Neuronal stem cell (in vitro differentiated cells): ENCODE results near the gene STIP1.

ENCODE experiments used
- DNase-seq: peaks from one replicate; pipeline ENCODE4 v3.0.0-alpha.2; 2013; ENCODE audit warnings: low spot score
- H2AFZ ChIP-seq: one replicate; pipeline ENCODE4 v1.6.1; 2013; ENCODE audit warnings: mild to moderate bottlenecking, low read length, inconsistent platforms
- H2AK5ac ChIP-seq: 2 replicates; pipeline ENCODE4 v1.6.1; 2013; ENCODE audit warnings: low read depth, mild to moderate bottlenecking, inconsistent platforms, low read length, moderate library complexity, mixed read lengths
- H2BK120ac ChIP-seq: 2 replicates; pipeline ENCODE4 v1.6.1; 2013; ENCODE audit warnings: low read depth, mild to moderate bottlenecking, inconsistent platforms, low read length, moderate library complexity, mixed read lengths
- H2BK12ac ChIP-seq: one replicate; pipeline ENCODE4 v1.6.1; 2013; ENCODE audit warnings: low read length, inconsistent platforms
- H2BK15ac ChIP-seq: 2 replicates; pipeline ENCODE4 v1.6.1; 2013; ENCODE audit warnings: mild to moderate bottlenecking, low read length, inconsistent platforms, mixed read lengths
- H2BK5ac ChIP-seq: one replicate; pipeline ENCODE4 v1.6.1; 2013; ENCODE audit warnings: inconsistent platforms, mild to moderate bottlenecking, low read length, moderate library complexity
- H3K14ac ChIP-seq: one replicate; pipeline ENCODE4 v1.6.1; 2013; ENCODE audit warnings: low read length, inconsistent platforms
- H3K18ac ChIP-seq: 2 replicates; pipeline ENCODE4 v1.6.1; 2013; ENCODE audit warnings: low read length, inconsistent platforms
- H3K23ac ChIP-seq: 2 replicates; pipeline ENCODE4 v1.6.1; 2013; ENCODE audit warnings: low read depth, mild to moderate bottlenecking, mixed read lengths, low read length, inconsistent platforms; ENCODE audit not compliant: poor library complexity
- H3K27ac ChIP-seq: replicated peaks from 3 replicates; pipeline ENCODE4 v1.5.1; 2013; ENCODE audit warnings: low read length, inconsistent platforms
- H3K27me3 ChIP-seq, 3 experiments: 2 replicates each; pipeline ENCODE4 v1.6.1; 2013; ENCODE audit warnings: low read length in 3 of 3, mild to moderate bottlenecking in 2 of 3, inconsistent platforms in 1 of 3, low read depth in 1 of 3, mixed read lengths in 1 of 3, moderate library complexity in 1 of 3; ENCODE audit not compliant: control insufficient read depth in 3 of 3, insufficient read depth in 3 of 3
- H3K36me3 ChIP-seq, 2 donors: replicated peaks in 1 of 2; 2 replicates each; pipeline ENCODE4 v1.6.1; 2013; ENCODE audit warnings: low read length in 2 of 2; ENCODE audit not compliant: control insufficient read depth in 2 of 2, insufficient read depth in 2 of 2
- H3K4ac ChIP-seq: 2 replicates; pipeline ENCODE4 v1.6.1; 2013; ENCODE audit warnings: inconsistent platforms, mild to moderate bottlenecking, low read length, moderate library complexity
- H3K4me1 ChIP-seq, 2 donors: 1 replicate in 1 of 2; 2 replicates in 1 of 2; pipeline ENCODE4 v1.6.1; 2013; ENCODE audit warnings: low read length in 2 of 2, low read depth in 1 of 2; ENCODE audit not compliant: control insufficient read depth in 2 of 2, insufficient read depth in 1 of 2
- H3K4me2 ChIP-seq: one replicate; pipeline ENCODE4 v1.6.1; 2013; ENCODE audit warnings: mild to moderate bottlenecking, low read length, inconsistent platforms; ENCODE audit not compliant: insufficient read depth, poor library complexity, severe bottlenecking
- H3K4me3 ChIP-seq, 2 donors: 2 replicates each; pipeline ENCODE4 v1.5.1; 2013; ENCODE audit warnings: low read length in 2 of 2, mild to moderate bottlenecking in 2 of 2, inconsistent platforms in 1 of 2, moderate library complexity in 1 of 2
- H3K79me1 ChIP-seq: one replicate; pipeline ENCODE4 v1.6.1; 2013; ENCODE audit warnings: low read depth, mild to moderate bottlenecking, inconsistent platforms, low read length, moderate library complexity
- H3K9ac ChIP-seq: one replicate; pipeline ENCODE4 v1.6.1; 2013; ENCODE audit warnings: mild to moderate bottlenecking, low read depth, low read length, inconsistent platforms; ENCODE audit not compliant: poor library complexity
- H3K9me3 ChIP-seq, 2 donors: replicated peaks in 1 of 2; 2 replicates each; pipeline versions ENCODE3 to v1.6.1; 2013; ENCODE audit warnings: low read length in 2 of 2, mild to moderate bottlenecking in 2 of 2, inconsistent platforms in 1 of 2, low read depth in 1 of 2, mixed read lengths in 1 of 2, moderate library complexity in 1 of 2; ENCODE audit not compliant: control insufficient read depth in 2 of 2, insufficient read depth in 1 of 2
- H4K8ac ChIP-seq: one replicate; pipeline ENCODE4 v1.6.1; 2013; ENCODE audit warnings: low read depth, mild to moderate bottlenecking, inconsistent platforms, low read length, moderate library complexity
- H4K91ac ChIP-seq: one replicate; pipeline ENCODE4 v1.6.1; 2013; ENCODE audit warnings: low read length, low read depth, mild to moderate bottlenecking, inconsistent platforms; ENCODE audit not compliant: poor library complexity
- WGBS, 2 donors: extraction: QIAGEN DNeasy Blood & Tissue Kit; methylation state at CpG; one replicate each; pipeline ENCODE4 v1.1.7; 2013; ENCODE audit warnings: missing lambda C conversion rate in 2 of 2, mixed read lengths in 1 of 2; ENCODE audit not compliant: insufficient read length in 2 of 2, insufficient replicate concordance in 1 of 2; ENCODE audit errors: extremely low coverage in 2 of 2; 5-methylcytosine and 5-hydroxymethylcytosine counted together

The STIP1 gene

GRCh38 chr11:64153812-64154211 lies 32.2 kb upstream of the STIP1 start:
- no peaks in the 10 kb centered on the region for H3K27me3 ChIP-seq
- no peaks in the 10 kb centered on the region for H3K79me1 ChIP-seq
- no peaks in the 10 kb centered on the region for H3K36me3 ChIP-seq
- no peak overlapping the region for H3K4ac ChIP-seq
- no peak overlapping the region for H2BK12ac ChIP-seq
- H2BK120ac ChIP-seq = no peak overlapping the region
- peak overlapping the region; percentile 35 for H3K18ac ChIP-seq
- H3K14ac ChIP-seq = no peak overlapping the region
- H2AK5ac ChIP-seq = peak overlapping the region; percentile 91
- H4K91ac ChIP-seq = no peak overlapping the region
- peak overlapping the region; percentile 15 for H2AFZ ChIP-seq
- peak overlapping the region; percentile 39 for H2BK5ac ChIP-seq
- H2BK15ac ChIP-seq = peak overlapping the region; percentile 49
- H3K27ac ChIP-seq = no peak overlapping the region
- no peak overlapping the region for H3K4me2 ChIP-seq
- DNase-seq = no peak
- H3K23ac ChIP-seq = peak overlapping the region; percentile 44
- H3K4me3 ChIP-seq = no peak overlapping the region
- whole genome bisulfite sequencing, 2 donors = no CpG with 5 or more reads among the region's 8 CpGs
- no peaks in the 10 kb centered on the region for H3K9me3 ChIP-seq
- H3K4me1 ChIP-seq = peaks cover 0 to 14% of the 10 kb centered on the region in 2 donors
- H4K8ac ChIP-seq = no peak overlapping the region
- H3K9ac ChIP-seq = peak overlapping the region; percentile 81

DNA sequence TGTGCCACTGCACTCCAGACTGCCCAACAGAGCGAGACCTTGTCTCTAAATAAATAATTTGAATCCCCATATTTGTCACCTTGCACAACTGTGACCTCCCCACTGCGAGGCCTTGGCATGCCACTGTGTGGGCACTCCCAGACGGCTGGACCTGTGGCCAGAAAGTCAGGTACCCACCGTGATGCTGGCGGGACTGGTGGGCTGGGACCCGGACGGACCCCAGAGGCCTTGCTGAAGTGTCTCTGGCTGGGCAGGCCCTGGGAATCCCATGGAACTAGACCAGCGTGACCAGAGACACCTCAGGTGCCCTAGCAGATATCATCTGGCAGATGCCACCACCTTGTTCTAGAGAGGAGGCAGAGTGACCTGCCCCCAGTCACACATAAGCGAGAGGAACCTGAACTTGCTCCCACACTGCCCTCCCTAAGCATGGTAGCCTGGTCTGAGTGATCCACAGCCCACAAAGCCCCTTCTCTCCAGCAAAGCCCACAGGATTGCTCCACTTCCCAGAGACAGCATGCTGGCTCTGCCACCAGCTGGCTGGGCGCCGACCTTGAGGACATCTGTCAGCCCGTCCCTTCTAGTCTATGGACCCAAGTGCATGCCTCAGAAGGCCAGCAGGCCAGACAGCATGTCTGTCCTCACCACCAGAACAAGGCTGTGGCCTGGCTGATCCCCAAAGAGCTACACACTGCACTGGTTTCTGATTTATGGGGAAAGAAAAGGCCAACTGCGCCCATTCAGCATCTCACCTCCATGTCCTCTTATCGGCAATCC lies 29.5 kb upstream of the STIP1 start:
- H2AK5ac ChIP-seq = peak overlapping the region; percentile 37
- H3K9me3 ChIP-seq = no peaks in the 10 kb centered on the region
- H3K14ac ChIP-seq = no peak overlapping the region
- H2AFZ ChIP-seq = no peak overlapping the region
- H3K79me1 ChIP-seq = peaks cover 2% of the 10 kb centered on the region
- peak overlapping the region; percentile 73 for H3K23ac ChIP-seq
- DNase-seq = no peak
- H2BK15ac ChIP-seq = no peak overlapping the region
- no peaks in the 10 kb centered on the region for H3K27me3 ChIP-seq
- H3K4me2 ChIP-seq = no peak overlapping the region
- no peak overlapping the region for H2BK5ac ChIP-seq
- no peak overlapping the region for H4K91ac ChIP-seq
- peak overlapping the region in 1 of 2 donors; percentile 0 for H3K4me3 ChIP-seq
- no peak overlapping the region for H2BK120ac ChIP-seq
- no peak overlapping the region for H3K27ac ChIP-seq
- H3K18ac ChIP-seq = no peak overlapping the region
- H4K8ac ChIP-seq = no peak overlapping the region
- peaks cover 0 to 14% of the 10 kb centered on the region in 2 donors for H3K4me1 ChIP-seq
- no peaks in the 10 kb centered on the region for H3K36me3 ChIP-seq
- no peak overlapping the region for H2BK12ac ChIP-seq
- H3K9ac ChIP-seq = no peak overlapping the region
- no peak overlapping the region for H3K4ac ChIP-seq
- WGBS, 2 donors = no CpG with 5 or more reads among the region's 14 CpGs

DNA sequence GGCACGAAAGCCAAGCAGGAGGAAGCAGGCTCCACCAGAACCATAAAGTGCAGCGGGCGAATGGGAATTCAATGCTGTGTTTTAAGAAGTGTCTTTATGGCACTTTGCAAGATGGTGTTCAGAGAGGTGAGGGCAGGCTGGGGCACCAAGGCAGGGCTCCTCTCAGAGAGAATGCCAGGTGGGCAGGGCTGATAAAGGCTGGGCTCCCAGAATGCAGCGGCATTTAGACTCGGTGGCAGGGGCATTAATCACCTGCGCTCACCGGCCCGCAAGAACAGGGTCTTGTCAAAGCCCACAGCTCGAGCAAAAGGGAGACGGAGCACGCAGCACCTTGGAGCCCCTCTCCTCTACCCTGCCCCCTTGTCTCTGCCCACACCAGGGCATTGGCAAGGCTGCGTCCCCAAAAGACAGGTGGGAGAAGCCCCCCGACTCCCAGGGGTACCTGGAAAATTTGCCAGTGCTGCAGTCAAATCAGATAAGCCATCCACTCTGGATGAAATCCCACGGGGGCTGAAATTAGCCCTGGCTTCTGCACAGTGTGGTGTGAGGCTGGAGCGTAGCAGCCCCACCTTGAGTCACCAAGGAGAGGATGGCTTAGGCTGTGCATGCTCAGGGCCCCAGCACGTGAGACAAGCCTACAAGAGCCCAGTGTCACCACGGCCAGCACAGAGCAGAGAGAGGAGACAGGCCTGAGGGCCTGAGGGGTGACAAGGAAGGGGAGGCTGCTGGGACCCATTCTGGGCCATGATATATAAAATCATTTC lies 28.2 kb upstream of the STIP1 start:
- H3K36me3 ChIP-seq = no peaks in the 10 kb centered on the region

GRCh38 chr11:64161037-64161436 lies 24.9 kb upstream of the STIP1 start:
- Histone ChIP-seq H2AFZ (no peak overlapping the region), H3K9ac (no peak overlapping the region), H3K14ac (no peak overlapping the region), H3K23ac (no peak overlapping the region), H3K18ac (no peak overlapping the region), H2BK120ac (no peak overlapping the region), H3K27ac (no peak overlapping the region), H3K4me1 (peaks cover 7% of the 10 kb centered on the region in 2 donors), H3K4me2 (no peak overlapping the region), H2AK5ac (no peak overlapping the region), H3K4me3 (no peak overlapping the region), H2BK15ac (no peak overlapping the region), H4K91ac (no peak overlapping the region), H3K27me3 (no peaks in the 10 kb centered on the region), H3K36me3 (no peaks in the 10 kb centered on the region), H4K8ac (no peak overlapping the region), H3K4ac (no peak overlapping the region), H2BK5ac (no peak overlapping the region), H2BK12ac (no peak overlapping the region), H3K79me1 (peaks cover 2% of the 10 kb centered on the region), H3K9me3 (no peaks in the 10 kb centered on the region)
- no peak for DNase-seq
- no CpG with 5 or more reads among the region's 10 CpGs for WGBS, 2 donors

More for the DNA sequence above, 28.2 kb upstream of the STIP1 start:
- H3K14ac ChIP-seq = no peak overlapping the region
- H2AK5ac ChIP-seq = no peak overlapping the region
- H2BK5ac ChIP-seq = no peak overlapping the region
- no peak overlapping the region for H4K8ac ChIP-seq
- H3K23ac ChIP-seq = no peak overlapping the region
- H2BK12ac ChIP-seq = no peak overlapping the region
- H2BK120ac ChIP-seq = no peak overlapping the region
- H3K18ac ChIP-seq = no peak overlapping the region
- no peak overlapping the region for H3K4me3 ChIP-seq
- WGBS, 2 donors = no CpG with 5 or more reads among the region's 17 CpGs
- DNase-seq = no peak
- no peak overlapping the region for H3K27ac ChIP-seq
- H3K79me1 ChIP-seq = peaks cover 2% of the 10 kb centered on the region
- no peak overlapping the region for H2BK15ac ChIP-seq
- H3K4ac ChIP-seq = no peak overlapping the region
- H4K91ac ChIP-seq = no peak overlapping the region
- peaks cover 0 to 14% of the 10 kb centered on the region in 2 donors for H3K4me1 ChIP-seq
- H3K9me3 ChIP-seq = no peaks in the 10 kb centered on the region
- H3K9ac ChIP-seq = no peak overlapping the region
- H3K4me2 ChIP-seq = no peak overlapping the region
- H3K27me3 ChIP-seq = no peaks in the 10 kb centered on the region
- H2AFZ ChIP-seq = no peak overlapping the region
